Activated T-cell treated with anti-CD3 and anti-CD28 coated beads, Interleukin-2, amount 50 U/mL, for 72 hours (primary cell): ENCODE data around the gene PIGN. TPM values are rescaled to one million over a fixed set of nuclear protein-coding genes. Genes with fewer than 3 reads are reported as not detected.

Experiments
- ATAC-seq, 2 donors: fragments of 150-1000 bp; cut with Tn5 transposase; replicated peaks in 1 of 2; 2 replicates each; pipeline ENCODE4 v1.10.0; 2021; ENCODE audit warnings: moderate library complexity in 2 of 2, mild to moderate bottlenecking in 1 of 2
- DNase-seq, 2 donors: peaks; one replicate each; pipeline ENCODE4 v3.0.0; 2021 to 2022; ENCODE audit warnings: mixed read lengths in 1 of 2
- H3K27ac Mint-ChIP-seq: one replicate; pipeline ENCODE4 v1.8.0; 2022; ENCODE audit warnings: mild to moderate bottlenecking, moderate library complexity, mixed read lengths
- H3K27me3 Mint-ChIP-seq: one replicate; pipeline ENCODE4 v1.8.0; 2022; ENCODE audit warnings: low read depth, mixed read lengths
- H3K36me3 Mint-ChIP-seq, 2 donors: one replicate each; pipeline ENCODE4 v1.8.0; 2022; ENCODE audit warnings: mixed read lengths in 2 of 2, mild to moderate bottlenecking in 1 of 2; ENCODE audit not compliant: insufficient read depth in 2 of 2
- H3K4me1 Mint-ChIP-seq: one replicate; pipeline ENCODE4 v1.8.0; 2022; ENCODE audit warnings: low read depth, mixed read lengths
- H3K4me3 Mint-ChIP-seq, 2 donors: one replicate each; pipeline ENCODE4 v1.8.0; 2022; ENCODE audit warnings: mild to moderate bottlenecking in 2 of 2, mixed read lengths in 2 of 2, moderate library complexity in 2 of 2
- H3K9me3 Mint-ChIP-seq, 2 donors: one replicate each; pipeline ENCODE4 v1.8.0; 2022; ENCODE audit warnings: mixed read lengths in 2 of 2
- total RNA-seq, 2 donors: library from RNA; stranded (reverse); gene quantifications; one replicate each; pipeline ENCODE4 v1.2.3, GENCODE V29; 2022

Gene PIGN, protein sequence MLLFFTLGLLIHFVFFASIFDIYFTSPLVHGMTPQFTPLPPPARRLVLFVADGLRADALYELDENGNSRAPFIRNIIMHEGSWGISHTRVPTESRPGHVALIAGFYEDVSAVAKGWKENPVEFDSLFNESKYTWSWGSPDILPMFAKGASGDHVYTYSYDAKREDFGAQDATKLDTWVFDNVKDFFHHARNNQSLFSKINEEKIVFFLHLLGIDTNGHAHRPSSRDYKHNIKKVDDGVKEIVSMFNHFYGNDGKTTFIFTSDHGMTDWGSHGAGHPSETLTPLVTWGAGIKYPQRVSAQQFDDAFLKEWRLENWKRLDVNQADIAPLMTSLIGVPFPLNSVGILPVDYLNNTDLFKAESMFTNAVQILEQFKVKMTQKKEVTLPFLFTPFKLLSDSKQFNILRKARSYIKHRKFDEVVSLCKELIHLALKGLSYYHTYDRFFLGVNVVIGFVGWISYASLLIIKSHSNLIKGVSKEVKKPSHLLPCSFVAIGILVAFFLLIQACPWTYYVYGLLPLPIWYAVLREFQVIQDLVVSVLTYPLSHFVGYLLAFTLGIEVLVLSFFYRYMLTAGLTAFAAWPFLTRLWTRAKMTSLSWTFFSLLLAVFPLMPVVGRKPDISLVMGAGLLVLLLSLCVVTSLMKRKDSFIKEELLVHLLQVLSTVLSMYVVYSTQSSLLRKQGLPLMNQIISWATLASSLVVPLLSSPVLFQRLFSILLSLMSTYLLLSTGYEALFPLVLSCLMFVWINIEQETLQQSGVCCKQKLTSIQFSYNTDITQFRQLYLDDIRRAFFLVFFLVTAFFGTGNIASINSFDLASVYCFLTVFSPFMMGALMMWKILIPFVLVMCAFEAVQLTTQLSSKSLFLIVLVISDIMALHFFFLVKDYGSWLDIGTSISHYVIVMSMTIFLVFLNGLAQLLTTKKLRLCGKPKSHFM
- 10 to 100 TPM; 28.2 to 31.4 TPM for total RNA-seq

DNA sequence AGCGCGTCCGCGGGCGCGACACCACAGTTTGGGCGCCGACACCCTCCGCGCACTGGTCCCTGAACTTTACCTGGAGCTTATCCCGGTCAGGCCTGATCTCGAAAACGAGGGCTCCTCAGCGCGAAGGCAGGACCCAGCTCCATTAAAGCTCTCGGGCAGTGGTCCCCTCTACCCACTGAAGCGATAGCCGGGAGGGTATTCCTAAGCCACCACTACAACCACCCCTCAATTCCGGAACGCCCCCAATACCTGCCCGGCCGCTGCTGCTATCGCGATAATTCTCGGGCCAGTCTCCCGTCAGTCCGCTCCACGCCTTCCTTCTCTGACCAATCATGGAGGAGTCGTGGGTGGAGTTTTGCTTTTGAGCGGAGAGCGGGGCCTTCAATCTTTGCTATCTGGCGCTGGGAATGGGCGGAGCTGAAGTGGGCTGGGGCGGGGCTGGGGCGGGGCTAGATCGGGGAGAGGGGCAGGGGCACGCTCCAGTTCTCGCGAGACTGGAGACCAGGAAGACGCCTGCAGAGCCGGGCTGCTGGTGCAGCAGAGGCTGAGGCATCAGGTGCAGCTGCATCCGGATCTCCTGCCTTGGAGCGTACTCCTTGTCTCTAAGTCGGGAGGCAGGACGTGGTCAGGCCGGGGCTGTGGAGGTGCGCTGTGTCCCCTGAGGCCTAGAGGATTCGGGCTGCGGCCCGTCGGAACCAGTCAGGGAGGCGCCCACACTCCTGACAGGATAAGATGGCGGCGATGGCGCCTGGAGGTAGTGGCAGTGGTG lies at the start of gene PIGN, which contains the start of gene RELCH:
PIGN (minus strand) TSS at position 283 of the 769 bp plus-strand sequence. CDS start 25,703 bp downstream, outside the sequence.
RELCH (plus strand) TSS at position 482 of the 769 bp plus-strand sequence; CDS start at position 733, 251 bp downstream.
- Mint-ChIP-seq H3K4me3 (peak within 1 kb of the TSS; percentile 99), H3K36me3 (peaks cover 5 to 10% of the 10 kb centered on the region in 2 donors), H3K27me3 (no peaks in the 10 kb centered on the region), H3K27ac (peak within 1 kb of the TSS; percentile 97), H3K4me1 (peaks cover 62% of the 10 kb centered on the region), H3K9me3 (no peaks in the 10 kb centered on the region)
- ATAC-seq = peak; percentile 89 to 92
- peak; percentile 92 to 98 for DNase-seq

DNA sequence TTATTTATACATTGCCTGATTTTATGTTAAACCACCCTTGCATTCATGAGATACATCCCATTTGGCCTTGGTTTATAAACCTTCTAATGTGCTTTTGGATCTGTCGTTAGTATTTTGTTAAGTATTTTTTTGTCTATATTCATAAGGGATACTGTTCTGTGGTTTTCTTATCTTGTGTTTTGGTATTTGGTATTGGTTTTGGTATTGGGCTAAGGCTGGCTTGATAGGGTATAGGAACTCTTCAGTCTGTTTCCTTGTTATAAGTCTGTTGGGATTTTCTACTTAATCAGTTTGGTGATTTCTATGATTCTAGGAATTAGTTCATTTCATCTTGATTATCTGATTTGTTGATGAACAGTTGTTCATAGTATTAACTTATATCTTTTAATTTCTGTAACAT lies 49.4 kb upstream of the PIGN start:
- no peak overlapping the region for H3K4me3 Mint-ChIP-seq
- H3K27ac Mint-ChIP-seq = no peak overlapping the region
- no peaks in the 10 kb centered on the region for H3K9me3 Mint-ChIP-seq
- peaks cover 1 to 13% of the 10 kb centered on the region in 2 donors for H3K36me3 Mint-ChIP-seq
- no peaks in the 10 kb centered on the region for H3K27me3 Mint-ChIP-seq
- ATAC-seq (no peak), DNase-seq (no peak)
- H3K4me1 Mint-ChIP-seq = no peaks in the 10 kb centered on the region

DNA sequence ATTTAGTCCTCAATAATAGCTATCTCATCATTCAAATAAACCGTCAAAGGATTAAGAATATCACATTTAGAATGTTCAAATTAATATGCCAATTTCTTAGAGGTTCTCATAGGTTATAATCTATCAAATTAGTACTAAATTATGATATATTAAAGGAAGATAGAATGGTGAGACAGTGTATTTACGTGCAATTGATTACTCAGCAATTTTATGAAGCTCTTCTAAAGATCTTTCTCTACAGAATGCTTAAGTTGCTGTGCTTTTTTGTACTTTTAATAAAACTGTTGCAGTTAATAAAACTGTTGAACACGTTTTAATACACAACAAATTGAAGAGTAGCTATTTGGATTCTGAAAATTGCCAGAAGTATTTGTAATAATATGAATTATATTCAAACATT lies 39.2 kb upstream of the PIGN start:
- peaks cover 0 to 7% of the 10 kb centered on the region in 2 donors for H3K9me3 Mint-ChIP-seq
- ATAC-seq (no peak), DNase-seq (no peak)
- no peaks in the 10 kb centered on the region for H3K4me1 Mint-ChIP-seq
- no peaks in the 10 kb centered on the region for H3K27me3 Mint-ChIP-seq
- H3K27ac Mint-ChIP-seq = no peak overlapping the region
- H3K4me3 Mint-ChIP-seq = no peak overlapping the region
- H3K36me3 Mint-ChIP-seq = peaks cover 17 to 32% of the 10 kb centered on the region in 2 donors

DNA sequence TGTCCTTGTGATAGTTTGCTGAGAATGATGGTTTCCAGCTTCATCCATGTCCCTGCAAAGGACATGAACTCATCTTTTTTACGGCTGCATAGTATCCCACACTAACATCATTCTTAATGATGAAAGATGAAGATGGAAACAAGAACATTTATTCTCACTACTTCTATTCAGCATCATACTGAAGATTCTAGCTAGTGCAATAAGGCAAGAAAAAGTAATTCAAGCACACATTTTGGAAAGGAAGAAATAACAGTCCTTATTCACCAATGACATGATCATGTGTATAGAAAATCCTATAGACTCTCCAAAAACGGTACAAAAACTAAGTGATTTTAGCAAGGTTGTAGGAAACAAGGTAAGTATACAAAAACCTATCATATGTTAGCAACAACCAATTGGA lies 37.4 kb upstream of the PIGN start:
- peaks cover 5% of the 10 kb centered on the region for H3K4me1 Mint-ChIP-seq
- DNase-seq = no peak
- peaks cover 13 to 32% of the 10 kb centered on the region in 2 donors for H3K36me3 Mint-ChIP-seq
- no peak overlapping the region for H3K4me3 Mint-ChIP-seq
- no peaks in the 10 kb centered on the region for H3K27me3 Mint-ChIP-seq
- peaks cover 0 to 7% of the 10 kb centered on the region in 2 donors for H3K9me3 Mint-ChIP-seq
- ATAC-seq = no peak
- H3K27ac Mint-ChIP-seq = no peak overlapping the region

DNA sequence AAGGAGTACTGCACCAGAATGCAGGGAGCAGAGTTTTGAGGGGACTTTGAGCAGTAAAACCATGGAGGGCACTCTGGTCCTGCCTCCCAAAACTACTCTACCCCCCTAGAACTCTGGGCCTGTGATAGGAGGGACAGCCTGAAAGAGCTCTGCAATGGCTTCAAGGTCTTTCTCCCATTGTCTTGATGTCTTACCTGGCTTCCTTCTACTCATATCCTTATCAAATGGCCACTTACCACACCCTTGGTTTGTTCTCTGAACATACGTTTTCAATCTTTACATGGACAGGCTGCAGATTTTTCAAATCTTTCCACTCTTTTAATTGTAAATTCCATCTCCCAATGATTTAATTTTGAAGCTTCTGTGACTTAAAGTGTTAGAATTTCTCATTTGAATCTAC lies 27.9 kb upstream of the PIGN start:
- H3K4me1 Mint-ChIP-seq = peaks cover 25% of the 10 kb centered on the region
- H3K27me3 Mint-ChIP-seq = no peaks in the 10 kb centered on the region
- H3K4me3 Mint-ChIP-seq = no peak overlapping the region
- H3K36me3 Mint-ChIP-seq = peaks cover 2 to 3% of the 10 kb centered on the region in 2 donors
- H3K9me3 Mint-ChIP-seq = peaks cover 2 to 3% of the 10 kb centered on the region in 2 donors
- ATAC-seq (no peak), DNase-seq (no peak)
- no peak overlapping the region for H3K27ac Mint-ChIP-seq

DNA sequence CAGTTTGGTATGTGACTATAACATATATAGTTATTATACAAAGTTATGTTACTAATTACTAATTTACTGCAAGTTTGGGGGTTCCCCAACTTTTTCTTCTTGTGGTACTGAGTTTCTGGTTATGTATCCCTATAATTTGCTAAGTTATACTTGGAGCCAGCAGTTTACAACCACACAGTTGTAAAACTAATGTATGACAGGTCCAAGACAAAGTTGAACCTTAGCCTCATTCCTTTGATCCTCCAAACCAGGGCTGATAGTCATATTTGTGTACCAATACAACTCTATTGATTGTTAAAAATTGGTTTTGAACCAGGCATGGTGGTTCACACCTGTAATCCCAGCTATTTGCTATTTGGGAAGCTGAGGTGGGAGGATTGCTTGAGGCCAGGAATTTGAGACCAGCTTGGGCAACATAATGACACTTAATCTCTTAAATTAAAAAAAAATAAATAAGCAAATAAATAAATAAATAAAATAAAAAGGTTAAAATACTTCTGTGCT lies 24.5 kb upstream of the PIGN start:
- peaks cover 24% of the 10 kb centered on the region for H3K4me1 Mint-ChIP-seq
- peaks cover 4 to 5% of the 10 kb centered on the region in 2 donors for H3K36me3 Mint-ChIP-seq
- no peak overlapping the region for H3K4me3 Mint-ChIP-seq
- H3K9me3 Mint-ChIP-seq = peaks cover 2 to 3% of the 10 kb centered on the region in 2 donors
- no peaks in the 10 kb centered on the region for H3K27me3 Mint-ChIP-seq
- no peak for DNase-seq
- no peak for ATAC-seq
- no peak overlapping the region for H3K27ac Mint-ChIP-seq

DNA sequence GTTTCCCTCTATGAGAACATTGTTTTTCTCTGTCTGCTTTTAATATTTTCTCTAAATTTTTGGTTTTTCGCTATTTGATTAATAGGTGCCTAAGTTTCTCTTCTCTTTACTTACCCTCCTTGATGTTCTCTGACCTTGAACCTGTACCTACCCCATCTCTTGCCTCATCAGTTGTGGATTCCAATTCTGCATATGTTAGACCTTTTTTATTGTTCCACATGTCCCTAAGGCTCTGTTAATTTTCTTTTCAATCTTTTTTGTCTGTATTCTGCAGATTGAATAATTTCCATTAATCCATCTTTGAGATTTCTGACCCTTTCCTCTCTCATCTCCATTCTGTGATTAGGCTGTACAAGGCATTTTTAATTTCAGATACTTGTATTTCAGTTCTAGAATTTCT lies 23.3 kb upstream of the PIGN start:
- ATAC-seq (no peak), DNase-seq (no peak)
- Mint-ChIP-seq H3K27me3 (no peaks in the 10 kb centered on the region), H3K27ac (no peak overlapping the region), H3K4me3 (no peak overlapping the region), H3K36me3 (peaks cover 4 to 5% of the 10 kb centered on the region in 2 donors), H3K4me1 (peaks cover 24% of the 10 kb centered on the region), H3K9me3 (peaks cover 2 to 3% of the 10 kb centered on the region in 2 donors)

DNA sequence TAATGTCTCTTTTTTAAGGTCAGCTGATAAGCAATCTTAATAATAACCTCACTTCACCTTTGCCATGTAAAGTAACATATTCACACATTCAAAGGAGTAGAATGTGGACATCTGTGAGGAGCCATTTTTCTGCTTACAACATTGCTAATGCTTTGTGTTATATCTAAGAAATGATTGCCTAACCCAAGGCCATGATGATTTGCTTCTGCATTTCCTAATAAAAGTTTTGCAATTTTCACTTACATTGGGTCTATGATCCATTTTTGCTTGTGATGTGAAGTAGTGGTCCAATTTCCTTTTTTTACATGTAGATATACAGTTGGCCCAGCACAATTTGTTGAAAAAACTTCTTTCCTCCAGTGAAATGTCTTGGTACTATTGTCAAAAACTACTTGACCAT lies 22.2 kb upstream of the PIGN start:
- Mint-ChIP-seq H3K27ac (no peak overlapping the region), H3K4me3 (no peak overlapping the region), H3K27me3 (no peaks in the 10 kb centered on the region), H3K9me3 (peaks cover 2 to 3% of the 10 kb centered on the region in 2 donors), H3K36me3 (peaks cover 4 to 5% of the 10 kb centered on the region in 2 donors), H3K4me1 (peaks cover 24% of the 10 kb centered on the region)
- ATAC-seq (no peak), DNase-seq (no peak)

DNA sequence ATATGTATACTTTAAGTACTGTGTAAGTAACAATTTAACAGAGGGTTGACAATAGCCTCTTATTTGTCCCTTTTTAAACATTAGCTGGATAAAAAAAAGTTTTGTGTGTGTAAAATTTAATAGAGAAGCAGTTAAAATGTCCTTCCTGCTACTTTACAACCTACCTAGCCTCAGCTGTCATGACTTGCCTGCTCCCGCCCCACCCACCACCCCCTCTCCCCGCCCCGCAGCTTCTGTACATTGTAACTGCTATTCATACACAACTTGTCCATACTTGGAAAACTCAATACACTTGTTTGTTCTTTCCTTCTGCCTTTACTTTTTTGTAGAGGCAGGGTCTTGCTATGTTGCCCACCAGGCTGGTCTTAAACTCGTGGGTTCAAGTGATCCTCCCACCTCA lies 19.7 kb upstream of the PIGN start:
- H3K4me3 Mint-ChIP-seq = no peak overlapping the region
- H3K27ac Mint-ChIP-seq = no peak overlapping the region
- H3K36me3 Mint-ChIP-seq = peaks cover 3 to 7% of the 10 kb centered on the region in 2 donors
- H3K27me3 Mint-ChIP-seq = no peaks in the 10 kb centered on the region
- H3K9me3 Mint-ChIP-seq = peaks cover 2 to 3% of the 10 kb centered on the region in 2 donors
- peaks cover 24% of the 10 kb centered on the region for H3K4me1 Mint-ChIP-seq
- ATAC-seq (no peak), DNase-seq (no peak)

DNA sequence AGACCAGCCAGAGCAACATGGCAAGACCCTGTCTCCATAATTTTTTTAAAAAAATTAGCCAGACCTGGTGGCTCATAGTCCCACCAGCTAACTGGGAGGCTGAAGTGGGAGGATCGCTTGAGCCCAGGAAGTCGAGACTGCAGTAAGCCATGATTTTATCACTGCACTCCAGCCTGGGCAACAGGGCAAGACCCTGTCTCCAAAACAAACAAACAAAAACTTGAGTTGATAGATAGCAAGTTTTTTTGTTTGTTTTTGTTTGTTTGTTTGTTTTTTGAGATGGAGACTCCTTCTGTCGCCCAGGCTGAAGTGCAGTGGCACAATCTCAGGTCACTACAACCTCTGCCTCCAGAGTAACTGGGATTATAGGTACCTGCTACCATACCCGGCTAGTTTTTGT lies 19.0 kb upstream of the PIGN start:
- H3K27me3 Mint-ChIP-seq = no peaks in the 10 kb centered on the region
- DNase-seq (no peak), ATAC-seq (no peak)
- H3K9me3 Mint-ChIP-seq = peaks cover 2 to 3% of the 10 kb centered on the region in 2 donors
- H3K36me3 Mint-ChIP-seq = peaks cover 3 to 7% of the 10 kb centered on the region in 2 donors
- H3K27ac Mint-ChIP-seq = no peak overlapping the region
- peaks cover 24% of the 10 kb centered on the region for H3K4me1 Mint-ChIP-seq
- no peak overlapping the region for H3K4me3 Mint-ChIP-seq

DNA sequence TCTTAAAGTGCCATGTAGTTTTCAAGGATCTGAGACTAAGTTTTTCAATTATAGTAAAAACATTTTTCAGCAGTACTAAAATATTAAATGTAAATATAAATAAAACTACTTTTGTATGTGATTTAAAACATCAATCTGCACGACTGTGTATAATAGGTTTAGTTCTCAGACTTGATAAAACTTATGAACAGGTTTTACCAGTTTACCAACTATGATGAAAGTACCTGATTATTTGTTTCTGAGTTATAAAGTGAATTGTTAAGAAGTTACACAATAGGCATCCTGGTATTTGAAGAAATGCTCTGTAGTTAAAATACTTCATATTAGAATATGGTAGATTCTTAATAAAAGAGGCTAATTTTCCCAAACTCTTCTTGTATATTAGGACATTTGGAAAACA lies 15.0 kb upstream of the PIGN start:
- no peak overlapping the region for H3K27ac Mint-ChIP-seq
- H3K36me3 Mint-ChIP-seq = peaks cover 1% of the 10 kb centered on the region in 2 donors
- no peaks in the 10 kb centered on the region for H3K27me3 Mint-ChIP-seq
- no peaks in the 10 kb centered on the region for H3K9me3 Mint-ChIP-seq
- no peak overlapping the region for H3K4me3 Mint-ChIP-seq
- H3K4me1 Mint-ChIP-seq = peaks cover 21% of the 10 kb centered on the region
- ATAC-seq (no peak), DNase-seq (no peak)

DNA sequence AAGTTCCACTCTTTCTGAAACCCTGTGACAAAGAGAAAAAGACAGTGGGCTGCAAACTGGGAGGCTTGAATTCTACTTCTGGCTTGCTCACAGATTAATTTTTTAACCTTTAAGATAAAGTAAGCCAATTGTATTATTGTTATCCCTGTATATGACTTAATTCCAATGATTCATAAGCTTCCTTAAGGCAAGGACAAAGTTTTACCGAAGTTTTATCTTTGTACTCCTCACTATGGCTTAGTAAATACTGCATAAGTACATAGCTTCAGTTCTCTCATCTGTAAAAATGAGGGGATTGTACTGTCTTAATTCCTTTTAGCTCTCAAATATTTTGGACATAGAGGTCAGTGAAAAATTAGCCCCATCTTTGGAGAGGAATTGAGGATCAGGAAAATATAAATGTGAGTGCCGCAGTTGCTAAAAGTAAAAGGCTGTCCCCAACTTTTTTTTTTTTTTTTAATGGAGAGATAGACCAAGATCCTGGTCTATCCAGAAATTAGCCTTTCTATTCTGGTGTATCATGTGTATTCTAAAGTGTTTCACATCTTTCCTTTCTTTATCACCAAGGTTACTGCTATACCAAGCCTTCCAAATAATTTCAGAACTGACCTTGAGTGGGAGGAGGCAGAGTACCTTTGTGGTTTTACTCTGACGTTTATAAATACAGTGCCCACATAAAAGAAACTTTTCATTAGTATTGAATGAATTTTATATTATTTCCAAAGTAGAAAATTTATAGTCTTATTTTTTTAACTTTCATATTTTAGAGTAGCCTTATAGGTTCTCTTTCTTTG lies 13.5 kb upstream of the PIGN start:
- DNase-seq (no peak), ATAC-seq (no peak)
- Mint-ChIP-seq H3K36me3 (peaks cover 1% of the 10 kb centered on the region in 2 donors), H3K9me3 (no peaks in the 10 kb centered on the region), H3K27me3 (no peaks in the 10 kb centered on the region), H3K27ac (no peak overlapping the region), H3K4me1 (peaks cover 35% of the 10 kb centered on the region), H3K4me3 (no peak overlapping the region)
